ENCODE results near the gene POU2AF3.

GRCh38 chr11:111330234-111330893 is 32.0 kb downstream of the POU2AF3 start:
- no peak for TF ChIP-seq RCOR1 (IDR thresholded peaks at IDR 0.05; ENCODE audit: low read length)
- no peak for TF ChIP-seq EP300 (IDR thresholded peaks at IDR 0.05; ENCODE audit: borderline replicate concordance in 1 of 2, low read depth in 1 of 2, low read length in 1 of 2)
- no peak for TF ChIP-seq CTCF (IDR thresholded peaks at IDR 0.05)
- TF ChIP-seq EZH2phosphoT487 (IDR thresholded peaks at IDR 0.05; ENCODE audit: borderline replicate concordance, low read depth): no peak
- no peak for TF ChIP-seq TCF12 (IDR thresholded peaks at IDR 0.05)
- TF ChIP-seq FOXJ3 (CRISPR knock-in tag; IDR thresholded peaks at IDR 0.05): no peak
- TF ChIP-seq USF2 (IDR thresholded peaks at IDR 0.05; ENCODE audit: borderline replicate concordance, low read depth, low read length): no peak
- no peak for TF ChIP-seq ELF1 (IDR thresholded peaks at IDR 0.05)
- TF ChIP-seq SMC3 (IDR thresholded peaks at IDR 0.05; ENCODE audit: low read depth, low read length): no peak
- TF ChIP-seq POLR2AphosphoS5 (IDR thresholded peaks at IDR 0.05; ENCODE audit: low read depth, low read length): no peak
- no peak for TF ChIP-seq RAD21 (IDR thresholded peaks at IDR 0.05; ENCODE audit: low read length)
- TF ChIP-seq SIN3A (IDR thresholded peaks at IDR 0.05; ENCODE audit: borderline replicate concordance, low read depth, low read length): no peak
- no peak for TF ChIP-seq ZBTB33 (IDR thresholded peaks at IDR 0.05; ENCODE audit: borderline replicate concordance, low read depth)
- TF ChIP-seq FOXM1 (IDR thresholded peaks at IDR 0.05; ENCODE audit: low read depth): no peak

Measured in SK-N-SH (cell line).